Ascending aorta (tissue), 2 donors: Measurements from ENCODE around the gene ACER1. TPM values are rescaled to one million over a fixed set of nuclear protein-coding genes. Genes with fewer than 3 reads are reported as not detected.

Source experiments
- DNase-seq, 2 donors: peaks; one replicate each; pipeline ENCODE4 v3.0.0-alpha.2; 2019; ENCODE audit warnings: low spot score in 2 of 2
- H3K27ac ChIP-seq, 2 donors: fragments of 200-600 bp; sonication (generic); one replicate each; pipeline ENCODE4 v1.5.1; 2016 to 2017; ENCODE audit warnings: mild to moderate bottlenecking in 1 of 2
- H3K27me3 ChIP-seq: fragments of 200-600 bp; sonication (generic); one replicate; pipeline ENCODE4 v1.5.1; 2017
- H3K36me3 ChIP-seq, 2 donors: fragments of 200-600 bp; sonication (generic); one replicate each; pipeline ENCODE4 v1.5.1; 2016
- H3K4me1 ChIP-seq, 2 donors: fragments of 200-600 bp; sonication (generic); one replicate each; pipeline ENCODE4 v1.5.1; 2016 to 2017; ENCODE audit warnings: mild to moderate bottlenecking in 1 of 2
- H3K4me3 ChIP-seq, 2 donors: fragments of 200-600 bp; sonication (generic); one replicate each; pipeline ENCODE4 v1.5.1; 2016 to 2017; ENCODE audit warnings: mild to moderate bottlenecking in 1 of 2
- H3K9me3 ChIP-seq, 2 donors: fragments of 200-600 bp; sonication (generic); one replicate each; pipeline ENCODE4 v1.5.1; 2016
- intact Hi-C: fragments of 100-400 bp; cut with DNase I; formaldehyde crosslinking; loops from one replicate; pipeline ENCODE4 v1.15.1; 2023
- total RNA-seq: library from RNA; depleted of rRNA; stranded (reverse); fragments of >200 nt; gene quantifications from one replicate; pipeline ENCODE4 v1.1.0, GENCODE V29; 2016
- TF ChIP-seq, protein P1 (sequence below), 3 experiments: fragments of 200-600 bp in 2 of 3; fragments of 450-650 bp in 1 of 3; sonication (generic) in 2 of 3; IDR thresholded peaks; one replicate each; pipeline ENCODE4 v1.5.1; 2016 to 2019; ENCODE audit warnings: antibody characterized with exemption in 3 of 3, mild to moderate bottlenecking in 1 of 3, moderate library complexity in 1 of 3

Gene ACER1
- total RNA-seq, 1 donor from 2014 or later: not detected

GRCh38 chr19:6373813-6374108 lies 40.3 kb upstream of the ACER1 start:
- TF ChIP-seq, protein P1, sequence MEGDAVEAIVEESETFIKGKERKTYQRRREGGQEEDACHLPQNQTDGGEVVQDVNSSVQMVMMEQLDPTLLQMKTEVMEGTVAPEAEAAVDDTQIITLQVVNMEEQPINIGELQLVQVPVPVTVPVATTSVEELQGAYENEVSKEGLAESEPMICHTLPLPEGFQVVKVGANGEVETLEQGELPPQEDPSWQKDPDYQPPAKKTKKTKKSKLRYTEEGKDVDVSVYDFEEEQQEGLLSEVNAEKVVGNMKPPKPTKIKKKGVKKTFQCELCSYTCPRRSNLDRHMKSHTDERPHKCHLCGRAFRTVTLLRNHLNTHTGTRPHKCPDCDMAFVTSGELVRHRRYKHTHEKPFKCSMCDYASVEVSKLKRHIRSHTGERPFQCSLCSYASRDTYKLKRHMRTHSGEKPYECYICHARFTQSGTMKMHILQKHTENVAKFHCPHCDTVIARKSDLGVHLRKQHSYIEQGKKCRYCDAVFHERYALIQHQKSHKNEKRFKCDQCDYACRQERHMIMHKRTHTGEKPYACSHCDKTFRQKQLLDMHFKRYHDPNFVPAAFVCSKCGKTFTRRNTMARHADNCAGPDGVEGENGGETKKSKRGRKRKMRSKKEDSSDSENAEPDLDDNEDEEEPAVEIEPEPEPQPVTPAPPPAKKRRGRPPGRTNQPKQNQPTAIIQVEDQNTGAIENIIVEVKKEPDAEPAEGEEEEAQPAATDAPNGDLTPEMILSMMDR (IDR thresholded peaks at IDR 0.05): no peak
- intact Hi-C loops: loop anchor here (1.0 to 5.0 kb wide), 9 partner anchors 12 to 1554 kb away; partner anchors contain the start of genes CLPP, CTXN1, GTF2F1 and NDUFA11
- no peak for DNase-seq
- Histone ChIP-seq H3K4me3 (peak overlapping the region; percentile 75 to 88), H3K9me3 (no peaks in the 10 kb centered on the region), H3K27ac (peak overlapping the region; percentile 93 to 99), H3K4me1 (peaks cover 3 to 11% of the 10 kb centered on the region in 2 donors), H3K27me3 (no peaks in the 10 kb centered on the region), H3K36me3 (peaks cover 3 to 7% of the 10 kb centered on the region in 2 donors)

GRCh38 chr19:6373096-6373812 lies 39.8 kb upstream of the ACER1 start:
- H3K9me3 ChIP-seq: no peaks in the 10 kb centered on the region
- intact Hi-C loops: loop anchor here (1.0 to 5.0 kb wide), 9 partner anchors 12 to 1554 kb away; partner anchors contain the start of genes CLPP, CTXN1, GTF2F1 and NDUFA11
- H3K36me3 ChIP-seq: peaks cover 8 to 12% of the 10 kb centered on the region in 2 donors
- peaks cover 3 to 11% of the 10 kb centered on the region in 2 donors for H3K4me1 ChIP-seq
- DNase-seq: peak; percentile 93 to 98
- no peaks in the 10 kb centered on the region for H3K27me3 ChIP-seq
- H3K4me3 ChIP-seq: peak overlapping the region; percentile 75 to 88
- TF ChIP-seq, protein P1 (IDR thresholded peaks at IDR 0.05): no peak
- H3K27ac ChIP-seq: peak overlapping the region; percentile 93 to 99

GRCh38 chr19:6372594-6373095 lies 39.2 kb upstream of the ACER1 start, which contains the start of gene ALKBH7:
TSS of gene ALKBH7 (plus strand) at chr19:6372794. CDS start at chr19:6372821, 27 bp downstream.
- intact Hi-C loops: loop anchor here (1.0 to 5.0 kb wide), 10 partner anchors 11 to 1555 kb away; partner anchors contain the start of genes CLPP, CTXN1, GPR108 and GTF2F1
- peak within 1 kb of the TSS; percentile 75 to 88 for H3K4me3 ChIP-seq
- peak; percentile 98 to 100 for DNase-seq
- no peaks in the 10 kb centered on the region for H3K27me3 ChIP-seq
- no peaks in the 10 kb centered on the region for H3K9me3 ChIP-seq
- peaks cover 3 to 5% of the 10 kb centered on the region in 2 donors for H3K4me1 ChIP-seq
- H3K27ac ChIP-seq: peak within 1 kb of the TSS; percentile 93 to 99
- TF ChIP-seq, protein P1 (IDR thresholded peaks at IDR 0.05): no peak
- peaks cover 12 to 18% of the 10 kb centered on the region in 2 donors for H3K36me3 ChIP-seq

DNA sequence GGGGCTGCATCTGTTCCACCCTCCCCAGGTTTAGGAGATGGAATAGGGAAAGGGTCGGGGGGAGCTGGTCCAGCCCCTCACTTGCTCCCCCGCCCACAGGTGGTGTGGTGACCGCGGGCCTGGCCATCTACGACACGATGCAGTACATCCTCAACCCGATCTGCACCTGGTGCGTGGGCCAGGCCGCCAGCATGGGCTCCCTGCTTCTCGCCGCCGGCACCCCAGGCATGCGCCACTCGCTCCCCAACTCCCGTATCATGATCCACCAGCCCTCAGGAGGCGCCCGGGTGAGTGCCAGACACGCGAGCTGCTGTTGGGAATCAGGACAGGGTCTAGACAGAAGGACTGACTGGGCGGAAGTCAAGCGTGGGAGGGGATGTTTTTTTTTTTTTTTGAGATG lies 30.9 kb upstream of the ACER1 start:
- TF ChIP-seq, protein P1 (IDR thresholded peaks at IDR 0.05): no peak

DNA sequence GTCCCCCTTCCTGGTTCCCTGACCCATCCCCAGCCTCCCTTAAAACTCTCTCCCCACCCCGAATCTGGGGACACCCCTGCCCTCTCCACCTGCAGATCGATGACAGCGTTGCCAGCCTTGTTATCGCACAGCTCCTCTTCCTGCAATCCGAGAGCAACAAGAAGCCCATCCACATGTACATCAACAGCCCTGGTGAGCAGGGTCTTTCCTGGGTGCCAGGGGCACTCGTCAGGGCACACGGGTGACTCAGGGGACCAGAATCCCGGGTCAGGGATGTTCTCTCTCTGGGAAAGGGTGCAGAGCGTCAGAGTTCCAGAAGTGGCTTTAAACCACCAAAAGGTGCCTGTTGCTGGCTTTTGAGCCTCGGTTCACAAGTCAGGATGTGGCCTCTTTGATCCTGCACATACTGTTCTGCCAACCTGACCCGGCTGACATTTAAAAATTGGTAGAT lies 29.0 kb upstream of the ACER1 start:
- Histone ChIP-seq H3K4me1 (peaks cover 4 to 7% of the 10 kb centered on the region in 2 donors), H3K36me3 (peaks cover 27 to 35% of the 10 kb centered on the region in 2 donors), H3K4me3 (peak overlapping the region; percentile 68 to 99), H3K27ac (peak overlapping the region; percentile 80 to 91), H3K27me3 (no peaks in the 10 kb centered on the region), H3K9me3 (no peaks in the 10 kb centered on the region)
- TF ChIP-seq, protein P1 (IDR thresholded peaks at IDR 0.05): no peak
- intact Hi-C loops: no loop called here
- no peak for DNase-seq

More for the DNA sequence above, 30.9 kb upstream of the ACER1 start:
- intact Hi-C loops: no loop called here
- Histone ChIP-seq H3K27ac (no peak overlapping the region), H3K36me3 (peaks cover 41 to 51% of the 10 kb centered on the region in 2 donors), H3K4me3 (no peak overlapping the region), H3K9me3 (no peaks in the 10 kb centered on the region), H3K4me1 (peaks cover 4 to 7% of the 10 kb centered on the region in 2 donors), H3K27me3 (no peaks in the 10 kb centered on the region)
- no peak for DNase-seq
